Hematopoietic multipotent progenitor cell treated with erythropoietin and hydrocortisone succinate and interleukin-3 and kit ligand, for 4 days (in vitro differentiated cells): ENCODE measurements around the gene TYW1.
A peak's percentile ranks its signal among the peaks of the same experiment; 100 is the strongest.
"Not testable (repeated sequence)": the region's sequence is repeated elsewhere in the genome, so short reads cannot be mapped to it uniquely, and the experiment has no call there.

ENCODE experiments used
- DNase-seq: peaks from one replicate; pipeline ENCODE4 v3.0.0-alpha.2; 2015

The TYW1 gene

DNA sequence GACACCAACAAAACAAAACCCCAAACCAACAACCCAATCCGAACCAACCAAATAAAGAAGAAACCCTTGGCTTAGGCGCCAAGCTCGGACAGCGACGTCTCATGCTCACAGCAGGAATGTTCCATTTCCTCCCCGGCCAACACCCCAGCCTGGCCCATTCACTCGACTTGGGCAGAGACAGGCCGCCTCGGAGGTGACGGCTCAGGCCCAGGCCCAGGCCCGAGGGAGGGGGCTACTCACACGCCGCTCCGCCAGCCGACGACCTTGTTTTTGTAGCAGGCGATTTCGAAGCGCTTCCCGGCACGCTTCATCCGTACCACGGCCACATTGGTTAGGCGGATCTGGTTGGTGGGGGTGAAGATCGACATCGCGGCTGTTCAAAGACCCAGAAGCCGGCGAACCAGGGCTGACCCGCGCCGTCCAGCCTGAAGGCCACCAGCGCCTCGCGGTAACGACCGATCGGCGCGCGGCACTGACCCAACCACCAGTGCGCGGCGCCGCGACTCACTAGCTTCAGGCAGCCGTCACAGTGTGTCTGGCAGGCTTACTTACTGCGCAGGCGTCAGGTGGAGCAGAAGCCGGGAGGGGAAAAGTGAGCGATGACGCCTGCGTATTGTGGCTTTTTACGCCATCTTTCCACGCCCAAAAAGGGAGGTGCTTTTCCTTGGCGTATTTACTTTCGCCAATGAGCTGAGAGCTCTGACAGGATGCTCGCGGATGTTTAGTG lies 1.4 kb upstream of the TYW1 start, which contains the start of gene SBDS:
Gene SBDS (minus strand): TSS at position 537 of the 727 bp plus-strand sequence. CDS start 169 bp downstream, at position 368.
- peak; percentile 99 for DNase-seq

DNA sequence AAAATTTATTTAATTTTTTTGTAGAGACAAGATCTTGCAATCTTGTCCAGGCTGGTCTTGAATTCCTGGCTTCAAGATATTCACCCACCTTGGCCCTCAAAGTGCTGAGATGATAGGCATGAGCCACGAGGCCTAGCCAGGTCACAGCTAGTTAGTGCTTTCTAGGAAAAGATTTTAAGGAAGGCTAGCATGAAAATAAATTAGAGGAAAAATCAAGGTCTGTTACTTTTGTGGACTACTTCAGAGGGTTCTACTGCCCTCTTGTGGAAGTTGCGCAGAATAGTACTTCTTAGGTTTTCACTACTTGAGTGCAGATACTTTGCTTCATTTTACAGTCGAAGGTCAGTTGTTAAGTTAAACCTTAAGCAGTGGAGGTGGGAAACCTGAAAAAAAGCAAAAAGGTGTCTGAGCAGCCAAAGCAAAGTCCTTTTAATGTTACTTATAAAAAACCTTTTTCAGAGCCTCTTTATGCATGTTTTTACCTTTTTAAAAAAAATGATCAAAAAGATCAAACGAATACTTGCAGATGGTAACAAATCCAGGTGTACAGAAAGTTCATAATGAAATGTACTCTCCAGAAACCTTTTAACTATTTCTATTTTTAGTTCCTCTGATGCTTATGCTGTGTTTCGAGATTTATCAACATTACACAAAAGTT lies 4.1 kb downstream of the TYW1 start:
- peak; percentile 34 for DNase-seq

DNA sequence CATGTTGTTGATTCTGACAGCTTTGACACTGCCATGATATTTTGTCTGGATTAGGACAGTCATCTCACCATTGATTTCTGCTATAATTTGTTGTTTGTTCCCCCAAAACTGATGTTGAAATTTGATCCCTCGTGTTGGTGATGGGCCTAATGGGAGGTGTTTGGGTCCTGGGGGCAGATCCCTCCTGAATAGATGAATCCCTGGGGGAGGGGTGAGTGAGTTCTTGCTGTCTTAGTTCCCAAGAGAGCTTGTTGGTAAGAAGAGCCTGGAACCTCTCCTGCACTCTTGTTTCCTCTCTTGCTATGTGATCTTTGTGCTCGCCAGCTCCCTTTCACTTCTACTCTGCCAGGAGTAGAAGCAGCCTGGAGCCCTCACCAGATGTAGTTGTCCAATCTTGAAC lies 7.5 kb downstream of the TYW1 start:
- DNase-seq = not testable (repeated sequence)

DNA sequence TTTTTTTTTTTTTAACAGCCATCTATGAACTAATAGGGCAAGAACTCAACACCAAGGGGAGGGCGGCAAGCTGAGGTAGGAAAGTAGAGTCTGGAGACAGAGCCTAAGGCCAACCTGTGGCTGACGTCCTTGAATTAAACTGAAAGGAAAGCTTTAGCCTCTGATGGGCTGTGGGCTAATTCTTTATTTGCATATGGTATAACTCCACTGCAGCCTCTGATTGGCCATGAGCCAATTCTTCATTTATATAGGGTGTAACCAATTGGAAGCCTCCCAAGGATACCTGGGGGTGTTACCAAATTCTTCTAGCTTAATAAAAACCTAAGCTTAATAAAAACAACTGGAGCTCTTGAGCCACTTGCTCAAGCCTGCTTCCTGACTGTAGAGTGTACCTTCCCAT lies 10.3 kb downstream of the TYW1 start:
- DNase-seq = peak; percentile 41

DNA sequence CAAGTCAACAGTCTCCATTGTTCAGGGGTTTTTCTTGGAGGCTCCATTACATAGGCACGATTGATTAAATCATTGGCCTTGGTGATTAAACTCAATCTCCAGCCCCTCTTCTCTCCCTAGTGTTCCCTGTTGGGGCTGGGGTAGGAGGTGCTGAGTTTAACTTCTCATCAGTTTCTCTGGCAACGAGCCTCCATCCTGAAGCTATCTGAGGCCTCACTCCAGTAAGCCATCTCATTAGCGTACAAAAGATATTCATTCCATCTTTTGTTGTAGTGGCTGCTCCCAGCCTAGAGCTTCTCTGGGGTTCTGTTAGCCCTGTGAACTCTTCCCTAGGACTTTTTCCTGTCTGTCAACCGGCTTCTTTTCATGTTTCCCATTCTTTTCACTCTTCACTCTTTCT lies 11.6 kb downstream of the TYW1 start:
- no peak for DNase-seq

DNA sequence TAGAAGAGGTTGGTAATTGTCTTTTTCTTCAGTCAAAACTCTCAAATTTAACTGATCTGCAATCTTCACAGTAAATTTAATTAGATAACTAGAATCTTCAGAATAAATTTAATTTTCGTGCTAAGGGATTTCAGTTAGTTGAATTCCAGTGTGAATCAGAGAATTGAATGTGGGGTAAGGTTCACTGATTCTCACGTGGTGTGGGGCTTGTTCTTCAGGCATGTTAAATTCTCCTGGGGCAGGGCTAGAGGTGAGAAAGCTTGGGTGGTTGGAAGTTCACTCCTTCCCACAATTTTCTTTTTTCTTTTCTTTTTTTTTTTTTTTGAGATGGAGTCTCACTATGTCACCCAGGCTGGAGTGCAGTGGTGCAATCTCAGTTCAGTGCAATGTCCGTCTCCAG lies 13.0 kb downstream of the TYW1 start:
- not testable (repeated sequence) for DNase-seq

DNA sequence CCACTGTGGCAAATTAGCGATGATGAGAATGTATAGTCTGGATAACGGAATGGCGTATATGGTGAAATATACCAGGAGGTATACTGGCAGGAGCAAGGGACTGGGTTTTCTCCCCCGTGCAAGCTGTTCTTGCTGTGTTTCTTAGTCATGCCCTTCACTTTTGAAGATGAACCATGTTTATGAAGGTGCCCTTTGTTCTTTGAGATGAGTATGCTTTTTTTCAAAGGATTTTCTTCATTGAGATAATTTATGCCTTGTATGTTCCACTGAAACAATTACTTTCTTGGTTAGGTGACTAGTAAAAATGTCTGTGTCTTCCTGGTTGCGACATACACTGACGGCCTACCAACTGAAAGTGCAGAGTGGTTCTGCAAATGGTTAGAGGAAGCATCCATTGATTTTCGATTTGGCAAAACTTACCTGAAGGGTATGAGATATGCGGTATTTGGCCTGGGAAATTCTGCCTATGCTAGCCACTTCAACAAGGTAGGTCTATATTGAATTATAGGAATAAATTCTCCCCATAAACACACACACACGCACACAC lies 17.5 kb downstream of the TYW1 start:
- DNase-seq = peak; percentile 23

DNA sequence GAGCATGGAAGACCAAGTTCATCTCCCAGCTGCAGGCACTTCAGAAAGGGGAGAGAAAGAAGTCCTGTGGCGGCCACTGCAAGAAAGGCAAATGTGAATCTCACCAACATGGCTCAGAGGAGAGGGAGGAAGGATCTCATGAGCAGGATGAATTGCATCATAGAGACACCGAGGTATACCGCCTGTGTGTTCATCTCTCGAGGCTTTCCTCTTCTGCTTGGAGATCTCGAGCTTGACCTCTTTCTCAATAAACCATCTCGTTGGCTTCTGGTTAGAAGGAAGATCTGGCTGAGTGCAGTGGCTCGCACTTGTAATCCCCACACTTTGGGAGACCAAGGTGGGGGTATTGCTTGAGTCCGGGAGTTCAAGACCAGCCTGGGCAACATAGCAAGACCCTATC lies 21.3 kb downstream of the TYW1 start:
- DNase-seq = peak; percentile 62

DNA sequence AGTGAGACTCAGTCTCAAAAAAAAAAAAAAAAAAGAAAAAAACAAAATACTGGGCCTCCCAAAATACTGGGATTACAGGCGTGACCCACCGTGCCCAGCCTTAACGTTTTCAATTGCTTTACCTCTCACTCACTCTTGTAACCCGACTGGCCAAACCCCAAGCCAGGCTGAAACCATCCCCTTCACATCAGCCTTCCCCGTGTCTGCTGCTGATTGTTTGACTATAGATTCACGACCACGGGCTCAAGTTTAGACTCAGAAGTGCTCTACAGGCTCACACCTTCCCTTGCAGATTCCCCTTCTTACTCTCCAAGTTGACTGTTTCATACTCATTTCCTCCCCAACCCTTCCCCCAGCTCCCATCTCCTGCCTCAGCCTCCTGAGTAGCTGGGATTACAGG lies 22.3 kb downstream of the TYW1 start:
- no peak for DNase-seq

DNA sequence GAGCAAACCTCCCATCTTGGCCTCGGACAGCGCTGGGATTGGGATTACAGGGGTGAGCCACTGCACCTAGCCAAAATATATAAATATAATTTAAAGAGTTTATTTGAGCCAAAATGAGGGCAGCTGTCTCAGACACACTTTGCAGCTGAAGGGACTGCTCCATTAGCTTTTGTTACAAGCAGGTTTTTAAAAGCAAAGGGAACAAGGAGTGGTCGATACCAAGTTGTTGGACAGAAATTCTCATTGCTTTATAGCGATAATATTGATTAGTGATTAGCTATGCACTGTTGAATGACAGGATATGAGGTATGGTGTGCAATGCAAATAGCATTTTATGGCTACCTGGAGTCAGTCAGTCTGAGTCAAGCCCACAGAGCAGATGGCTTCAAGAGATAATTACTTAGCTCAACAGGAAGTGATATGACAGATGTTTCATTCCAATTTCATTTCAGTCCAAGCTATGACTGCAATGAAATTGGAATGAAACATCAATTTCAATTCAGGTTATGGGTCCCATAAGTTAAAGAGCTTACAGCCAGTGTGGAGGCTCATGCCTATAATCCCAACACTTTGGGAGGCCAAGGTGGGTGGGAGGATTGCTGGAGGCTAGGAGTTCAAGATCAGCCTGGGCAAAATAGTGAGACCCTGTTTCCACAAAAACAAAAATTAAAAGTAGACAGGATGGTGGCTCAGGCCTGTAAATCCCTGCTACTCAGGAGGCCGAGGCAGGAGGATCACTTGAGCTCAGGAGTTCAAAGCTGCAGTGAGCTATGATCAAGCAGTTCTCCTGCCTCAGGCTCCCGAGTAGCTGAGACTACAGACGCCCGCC lies 23.1 kb downstream of the TYW1 start:
- DNase-seq = peak; percentile 88

DNA sequence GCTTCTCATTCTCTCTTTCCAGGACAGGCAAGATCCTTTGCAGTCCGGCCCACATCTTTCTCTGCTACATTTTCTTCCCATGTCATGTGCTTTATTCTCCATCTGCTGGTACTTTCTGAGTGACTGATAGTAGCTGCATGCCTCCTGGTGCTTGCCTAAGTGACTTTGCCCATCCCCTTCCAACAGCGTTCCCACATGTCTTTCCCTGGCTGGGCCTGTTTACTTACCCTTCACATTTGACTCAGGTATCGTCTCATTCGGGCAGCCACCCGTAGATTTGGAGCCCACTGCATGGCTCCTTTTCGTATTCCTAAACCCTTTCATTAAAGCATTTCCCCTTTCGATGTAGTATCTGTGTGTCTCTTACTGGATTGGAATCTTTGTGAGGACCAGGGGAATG lies 24.6 kb downstream of the TYW1 start:
- no peak for DNase-seq

DNA sequence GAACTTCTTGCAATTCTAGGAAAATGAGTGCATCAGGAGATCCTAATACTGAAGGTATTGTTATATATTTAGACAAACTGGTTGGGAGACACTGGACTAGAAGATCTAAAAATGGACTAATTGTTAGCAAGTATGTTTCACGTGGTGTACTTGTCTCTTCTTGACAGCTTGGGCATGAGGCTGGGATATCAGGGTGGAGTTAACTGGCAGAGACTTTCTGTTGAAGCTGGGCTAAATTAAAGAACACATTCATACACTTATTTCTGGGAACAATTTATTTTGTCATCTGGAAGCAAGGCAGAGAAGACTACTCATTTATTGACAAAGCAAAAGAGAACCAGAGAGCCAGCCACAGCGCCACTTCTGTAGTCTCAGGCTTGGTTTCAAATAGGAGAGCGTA lies 25.9 kb downstream of the TYW1 start:
- DNase-seq = peak; percentile 29

DNA sequence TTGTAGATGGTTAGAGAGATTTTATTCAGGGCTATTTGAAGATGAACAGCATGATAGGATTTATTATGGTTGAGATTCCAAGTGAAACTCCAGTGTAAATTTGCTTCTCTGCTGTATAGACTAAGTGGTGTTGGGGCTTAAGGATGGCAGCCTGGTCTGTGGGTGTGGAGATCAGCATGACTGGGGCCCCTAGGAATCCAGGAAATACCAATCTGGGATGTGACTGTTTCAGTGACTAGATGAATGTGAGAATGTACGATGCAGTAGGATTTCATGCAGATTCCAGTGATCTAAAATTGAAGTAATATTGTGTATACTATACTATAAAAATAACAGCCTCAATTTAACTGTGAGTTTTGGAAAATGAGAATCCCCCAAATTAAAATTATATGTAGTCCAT lies 28.8 kb downstream of the TYW1 start:
- not testable (repeated sequence) for DNase-seq

DNA sequence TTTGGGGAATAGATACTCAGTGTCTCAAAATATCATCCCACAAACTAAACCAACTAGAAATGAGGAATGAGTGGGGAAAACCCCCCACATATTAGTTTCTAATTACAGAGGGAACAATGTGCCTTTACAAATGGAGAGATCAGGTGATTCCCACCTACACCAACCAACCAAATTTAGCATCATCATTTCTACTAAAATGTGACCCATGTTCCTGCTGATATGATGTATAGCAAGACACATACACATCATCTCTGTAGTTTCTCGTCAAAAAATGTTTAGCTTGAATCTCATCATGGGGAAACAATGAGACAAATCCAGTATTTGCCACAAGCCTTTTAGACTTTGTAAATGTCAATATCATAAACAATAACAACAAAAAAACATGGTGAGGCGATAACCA lies 35.1 kb downstream of the TYW1 start:
- not testable (repeated sequence) for DNase-seq

DNA sequence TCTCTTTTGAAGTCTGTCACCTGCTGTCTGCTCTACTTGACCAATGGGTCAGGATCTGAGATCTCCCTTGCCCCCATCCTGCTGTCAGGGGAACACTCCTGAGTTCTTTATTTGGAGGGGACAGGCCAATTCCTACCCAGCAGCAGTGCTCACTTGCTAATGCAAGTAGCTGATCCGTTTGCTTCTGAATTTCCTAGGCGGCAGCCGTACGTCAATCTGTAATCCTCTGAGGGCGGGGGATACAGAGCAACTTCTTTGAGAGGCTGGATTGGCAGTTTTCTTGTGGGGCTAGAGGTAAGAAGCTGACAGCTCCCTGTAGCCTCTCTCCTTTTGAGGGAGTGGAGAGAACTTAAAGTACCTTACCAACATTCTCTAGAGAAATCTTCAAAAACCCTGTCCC lies 36.6 kb downstream of the TYW1 start:
- DNase-seq = no peak

DNA sequence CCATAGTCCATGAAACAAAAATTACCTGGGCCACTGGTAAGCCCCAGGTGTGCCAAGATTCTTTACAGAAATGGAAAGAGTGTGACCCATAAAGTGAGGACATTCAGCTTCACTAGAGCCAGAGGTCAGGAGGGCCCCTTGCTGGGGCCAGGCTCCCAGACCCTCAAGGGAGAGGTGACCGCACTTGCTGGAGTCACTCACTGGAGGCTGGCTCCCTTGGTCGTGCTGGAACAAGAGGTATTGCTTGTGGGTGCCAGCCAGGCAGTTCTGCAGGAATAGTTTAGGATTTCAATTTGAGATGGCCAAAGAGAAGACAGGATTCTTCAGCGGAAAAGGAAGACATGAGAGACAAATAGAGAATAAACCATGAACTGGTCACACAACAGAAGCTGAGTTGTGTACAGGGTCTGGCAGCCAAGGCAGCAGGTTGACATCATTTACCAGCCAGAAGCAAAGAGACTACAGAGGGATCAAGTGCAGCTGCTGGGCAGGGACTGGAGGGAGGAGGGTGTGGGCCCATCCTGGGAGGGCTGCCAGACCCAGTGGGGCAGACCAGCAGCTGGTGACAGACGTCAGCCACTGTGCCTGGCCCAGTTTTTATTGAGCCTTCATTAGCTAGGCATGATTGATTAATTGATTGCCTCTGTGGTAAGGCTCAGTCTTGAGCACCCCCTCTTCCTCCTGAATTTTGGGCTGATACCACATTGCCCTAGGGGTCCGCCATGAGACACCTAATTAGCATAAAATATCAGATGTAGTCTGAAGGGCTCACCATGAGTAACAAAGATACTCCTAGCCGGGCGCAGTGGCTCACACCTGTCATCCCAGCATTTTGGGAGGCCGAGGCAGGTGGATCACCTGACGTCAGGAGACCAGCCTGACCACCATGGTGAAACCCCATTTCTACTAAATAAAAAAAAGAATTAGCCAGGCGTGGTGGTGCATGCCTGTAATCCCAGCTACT lies 40.1 kb downstream of the TYW1 start:
- not testable (repeated sequence) for DNase-seq

DNA sequence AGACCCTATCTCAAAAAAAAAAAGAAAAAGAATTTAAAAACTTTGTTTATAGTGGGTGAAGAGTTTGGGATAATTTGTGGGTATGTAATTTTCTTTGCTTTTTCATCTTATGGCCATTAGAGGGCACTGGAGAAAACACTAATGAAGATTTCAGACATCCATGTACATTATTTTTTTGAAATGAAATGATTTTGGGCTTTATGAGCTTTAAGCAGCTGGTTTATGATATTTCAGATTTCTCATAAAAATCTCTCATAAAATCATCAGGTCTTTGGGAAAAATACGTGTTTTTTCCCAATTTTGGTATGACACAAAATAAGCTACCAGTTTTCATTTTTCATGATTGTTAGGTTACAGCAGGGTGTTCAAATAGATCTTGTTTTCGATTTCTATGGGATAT lies 44.2 kb downstream of the TYW1 start:
- not testable (repeated sequence) for DNase-seq

DNA sequence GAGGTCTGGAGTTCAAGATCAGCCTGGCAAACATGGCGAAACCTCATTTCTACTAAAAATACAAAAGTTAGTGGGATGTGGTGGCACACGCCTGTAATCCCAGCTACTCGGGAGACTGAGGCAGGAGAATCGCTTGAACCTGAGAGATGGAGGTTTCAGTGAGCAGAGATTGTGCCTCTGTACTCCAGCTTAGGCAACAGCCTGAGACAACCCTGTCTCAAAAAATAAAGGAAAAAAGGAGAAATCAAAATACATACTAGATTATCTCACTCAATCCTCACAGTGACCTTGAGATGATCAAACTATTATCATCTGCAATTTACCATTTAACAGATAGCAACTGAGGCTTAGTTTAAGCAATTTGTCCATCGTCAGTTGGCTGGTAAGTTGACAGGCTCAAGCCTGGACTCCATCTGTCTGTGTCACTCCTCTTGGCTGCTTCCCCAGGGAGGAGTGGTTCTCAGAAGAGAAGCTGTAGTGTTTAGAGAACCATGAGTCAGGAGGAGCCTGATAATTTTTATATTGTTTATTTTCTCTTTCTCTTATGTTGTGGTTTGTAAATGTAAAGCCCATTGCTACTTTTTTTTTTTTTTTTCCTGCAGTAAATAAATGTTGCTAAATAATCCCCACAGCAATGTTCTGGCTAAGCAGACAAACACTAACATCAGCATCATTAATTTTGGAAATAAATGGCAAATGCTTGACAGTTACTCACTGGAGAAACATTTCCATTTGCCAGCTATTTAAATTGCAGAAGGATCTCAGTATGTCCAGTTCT lies 46.3 kb downstream of the TYW1 start:
- DNase-seq = peak; percentile 67

DNA sequence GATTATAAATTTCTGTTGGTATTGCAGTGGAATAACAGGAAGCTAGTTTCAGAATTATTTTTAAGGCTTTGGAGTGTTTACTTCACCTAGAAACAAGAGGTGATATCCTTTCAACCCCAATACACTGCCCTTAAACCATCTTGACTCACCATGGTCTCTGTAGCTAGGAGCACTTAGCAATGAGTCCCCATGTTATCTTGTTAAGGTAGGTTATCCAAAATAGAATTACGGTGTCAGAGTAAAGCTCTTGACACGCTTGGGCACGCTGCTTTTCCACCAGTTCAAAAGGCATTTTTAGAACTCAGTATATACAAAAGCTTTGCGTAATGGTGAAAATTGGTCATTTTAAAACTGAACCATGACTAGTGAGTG lies 46.9 kb downstream of the TYW1 start:
- DNase-seq = not testable (repeated sequence)

DNA sequence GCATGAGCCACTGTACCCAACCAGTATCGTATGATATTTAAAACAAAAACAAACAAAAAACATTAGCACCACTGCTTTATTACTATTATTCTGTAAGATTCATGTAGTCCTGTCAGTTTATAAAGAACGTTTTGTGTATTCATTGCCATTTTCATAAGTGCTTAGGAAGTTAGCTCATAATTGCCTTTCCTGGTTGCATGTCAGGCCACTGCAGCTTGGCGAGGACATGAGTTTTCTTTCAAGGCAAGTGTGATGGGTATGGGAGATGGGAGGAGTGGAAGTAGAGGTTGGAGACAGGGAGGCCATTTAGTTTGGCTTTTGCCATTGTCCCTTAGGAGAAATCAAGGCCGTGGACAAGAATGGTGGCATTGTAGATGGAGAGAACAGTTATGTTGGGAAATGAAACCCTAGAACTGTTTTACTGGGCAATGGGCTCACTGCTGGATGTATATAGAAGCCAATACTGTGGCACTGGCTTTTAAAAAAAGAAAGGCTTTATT lies 48.9 kb downstream of the TYW1 start:
- no peak for DNase-seq

DNA sequence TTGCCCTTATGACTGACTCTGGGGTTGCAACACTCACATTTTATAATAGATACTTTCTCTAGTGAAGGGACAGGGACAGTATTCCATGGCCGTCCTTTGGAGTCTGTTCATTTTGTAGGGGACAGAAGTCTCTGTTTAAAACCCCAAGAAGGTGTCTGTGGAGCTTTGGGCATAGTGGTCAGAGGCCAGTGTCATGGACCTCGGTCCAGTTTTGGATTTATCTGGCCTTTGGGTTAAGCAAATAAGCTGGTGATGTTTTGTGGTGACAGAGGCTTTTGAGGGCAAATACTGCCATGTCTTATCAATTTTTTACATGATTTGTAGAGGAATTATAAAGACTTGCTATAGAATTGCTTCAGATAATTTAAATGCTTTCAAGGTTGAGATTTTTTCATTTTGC lies 50.2 kb downstream of the TYW1 start:
- DNase-seq = not testable (repeated sequence)
